KMS-11 (cell line): ENCODE data around the gene CPNE5.

Source experiments
- H2AFZ ChIP-seq: fragments of 200-600 bp; sonication (generic); 2 replicates; pipeline ENCODE4 v1.6.1; 2016; ENCODE audit warnings: antibody characterized with exemption, mixed run types, low read depth
- H3K27ac ChIP-seq: fragments of 200-600 bp; sonication (generic); 2 replicates; pipeline ENCODE4 v1.6.1; 2016; ENCODE audit warnings: mild to moderate bottlenecking, mixed run types
- H3K27me3 ChIP-seq: fragments of 200-600 bp; sonication (generic); 2 replicates; pipeline ENCODE4 v1.6.1; 2017; ENCODE audit warnings: mild to moderate bottlenecking, low read depth, mixed run types, moderate library complexity; ENCODE audit not compliant: insufficient read depth
- H3K36me3 ChIP-seq: fragments of 200-600 bp; sonication (generic); 2 replicates; pipeline ENCODE4 v1.6.1; 2017; ENCODE audit warnings: mild to moderate bottlenecking, mixed run types; ENCODE audit not compliant: insufficient read depth
- H3K4me1 ChIP-seq: fragments of 200-600 bp; sonication (generic); 2 replicates; pipeline ENCODE4 v1.6.1; 2016; ENCODE audit warnings: mild to moderate bottlenecking, low read depth, mixed run types; ENCODE audit not compliant: poor library complexity, severe bottlenecking
- H3K4me2 ChIP-seq: fragments of 200-600 bp; sonication (generic); 2 replicates; pipeline ENCODE4 v1.7.0; 2016; ENCODE audit warnings: mild to moderate bottlenecking, mixed run types
- H3K4me3 ChIP-seq: fragments of 200-600 bp; sonication (generic); IDR thresholded peaks from 2 replicates; pipeline ENCODE4 v1.6.1; 2017; ENCODE audit warnings: low read depth, low read length, mixed read lengths; ENCODE audit not compliant: insufficient read depth
- H3K79me2 ChIP-seq: fragments of 200-600 bp; sonication (generic); 2 replicates; pipeline ENCODE4 v1.6.1; 2016; ENCODE audit warnings: low read depth, mixed run types; ENCODE audit not compliant: insufficient read depth
- H3K9ac ChIP-seq: fragments of 200-600 bp; sonication (generic); 2 replicates; pipeline ENCODE4 v1.6.1; 2016; ENCODE audit warnings: mild to moderate bottlenecking, mixed run types
- H4K20me1 ChIP-seq: fragments of 200-600 bp; sonication (generic); 2 replicates; pipeline ENCODE4 v1.6.1; 2016; ENCODE audit warnings: mild to moderate bottlenecking, mixed run types; ENCODE audit not compliant: insufficient read depth
- CTCF ChIP-seq: fragments of 200-600 bp; sonication (generic); conservative IDR thresholded peaks from 2 replicates; pipeline ENCODE4 v1.6.1; 2017; ENCODE audit warnings: low read depth, mild to moderate bottlenecking, antibody characterized with exemption, low read length, moderate library complexity, mixed read lengths

CPNE5 gene

GRCh38 chr6:36788768-36789167, 50.5 kb downstream of the CPNE5 start:
- Histone ChIP-seq H3K4me1 (no peaks in the 10 kb centered on the region), H3K27ac (no peak overlapping the region), H3K9ac (no peak overlapping the region), H3K79me2 (no peaks in the 10 kb centered on the region), H3K27me3 (peaks cover 9% of the 10 kb centered on the region; the same call in 1 of the 2 replicates), H2AFZ (no peak overlapping the region), H3K4me2 (no peak overlapping the region), H3K4me3 (no peak overlapping the region), H3K36me3 (no peaks in the 10 kb centered on the region), H4K20me1 (no peaks in the 10 kb centered on the region)
- TF ChIP-seq CTCF: no peak

- Histone ChIP-seq H3K9ac (no peak overlapping the region), H3K27me3 (peaks cover 5% of the 10 kb centered on the region; the same call in 1 of the 2 replicates), H4K20me1 (no peaks in the 10 kb centered on the region), H3K79me2 (no peaks in the 10 kb centered on the region), H2AFZ (no peak overlapping the region), H3K4me3 (no peak overlapping the region), H3K4me2 (no peak overlapping the region), H3K36me3 (no peaks in the 10 kb centered on the region), H3K4me1 (no peaks in the 10 kb centered on the region), H3K27ac (no peak overlapping the region)
- TF ChIP-seq CTCF: no peak
Observed at GRCh38 chr6:36788186-36788585, 51.1 kb downstream of the CPNE5 start.

GRCh38 chr6:36787210-36787609, 52.0 kb downstream of the CPNE5 start:
- Histone ChIP-seq H3K79me2 (no peaks in the 10 kb centered on the region), H4K20me1 (no peaks in the 10 kb centered on the region), H3K4me3 (no peak overlapping the region), H2AFZ (no peak overlapping the region; the same call in 1 of the 2 replicates), H3K27ac (no peak overlapping the region), H3K36me3 (no peaks in the 10 kb centered on the region), H3K4me1 (no peaks in the 10 kb centered on the region), H3K9ac (no peak overlapping the region), H3K27me3 (no peaks in the 10 kb centered on the region), H3K4me2 (no peak overlapping the region)
- TF ChIP-seq CTCF: no peak

GRCh38 chr6:36786055-36786675, 53.1 kb downstream of the CPNE5 start:
- no peak overlapping the region for H3K27ac ChIP-seq
- TF ChIP-seq CTCF: no peak
- H3K27me3 ChIP-seq: no peaks in the 10 kb centered on the region
- H3K79me2 ChIP-seq: no peaks in the 10 kb centered on the region
- H3K9ac ChIP-seq: no peak overlapping the region
- no peak overlapping the region for H2AFZ ChIP-seq
- no peaks in the 10 kb centered on the region for H4K20me1 ChIP-seq
- H3K4me2 ChIP-seq: no peak overlapping the region
- no peaks in the 10 kb centered on the region for H3K36me3 ChIP-seq
- no peak overlapping the region for H3K4me3 ChIP-seq
- H3K4me1 ChIP-seq: no peaks in the 10 kb centered on the region
